Loucy (cell line): ENCODE data around the gene FNDC3A.

Experiments
- H2AFZ ChIP-seq: fragments of 200-600 bp; sonication (generic); 2 replicates; pipeline ENCODE4 v1.6.0; 2016; ENCODE audit warnings: antibody characterized with exemption, mild to moderate bottlenecking, low read length, moderate library complexity
- H3F3A ChIP-seq: fragments of 200-600 bp; 2 replicates; pipeline ENCODE4 v1.6.0; 2016; ENCODE audit warnings: antibody characterized with exemption, low read depth, mild to moderate bottlenecking
- H3K27me3 ChIP-seq: fragments of 200-600 bp; sonication (generic); 2 replicates; pipeline ENCODE4 v1.6.1; 2014; ENCODE audit warnings: low read length, mild to moderate bottlenecking; ENCODE audit not compliant: insufficient read depth, poor library complexity, severe bottlenecking
- H3K36me3 ChIP-seq: fragments of 200-600 bp; sonication (generic); 2 replicates; pipeline ENCODE4 v1.6.1; 2016; ENCODE audit warnings: low read length; ENCODE audit not compliant: insufficient read depth
- H3K4me1 ChIP-seq: fragments of 200-600 bp; sonication (generic); 2 replicates; pipeline ENCODE4 v1.5.1; 2014; ENCODE audit warnings: low read length, mild to moderate bottlenecking; ENCODE audit not compliant: insufficient read depth, poor library complexity, severe bottlenecking
- H3K4me2 ChIP-seq: fragments of 200-600 bp; sonication (generic); 2 replicates; pipeline ENCODE4 v1.6.0; 2014; ENCODE audit warnings: antibody characterized with exemption, low read length, low read depth, mild to moderate bottlenecking; ENCODE audit not compliant: poor library complexity, severe bottlenecking
- H3K4me3 ChIP-seq: fragments of 200-600 bp; sonication (generic); 2 replicates; pipeline ENCODE4 v1.5.1; 2014; ENCODE audit warnings: low read length, mild to moderate bottlenecking, mixed read lengths; ENCODE audit not compliant: poor library complexity, severe bottlenecking
- H3K79me2 ChIP-seq: fragments of 200-600 bp; sonication (generic); 2 replicates; pipeline ENCODE4 v1.6.1; 2014; ENCODE audit warnings: low read length; ENCODE audit not compliant: insufficient read depth
- H3K9ac ChIP-seq: fragments of 200-600 bp; sonication (generic); 2 replicates; pipeline ENCODE4 v1.6.0; 2014; ENCODE audit warnings: mild to moderate bottlenecking, low read depth, low read length, moderate library complexity; ENCODE audit not compliant: poor library complexity, severe bottlenecking
- H3K9me2 ChIP-seq: fragments of 200-600 bp; sonication (generic); replicated peaks from 2 replicates; pipeline ENCODE4 v1.6.1; 2016; ENCODE audit warnings: low read depth, low read length, mixed read lengths
- H3K9me3 ChIP-seq: fragments of 200-600 bp; sonication (generic); 2 replicates; pipeline ENCODE4 v1.6.1; 2014; ENCODE audit warnings: mild to moderate bottlenecking, antibody characterized with exemption, low read length, low read depth; ENCODE audit not compliant: insufficient read depth
- H4K20me1 ChIP-seq: fragments of 200-600 bp; sonication (generic); 2 replicates; pipeline ENCODE4 v1.6.0; 2014; ENCODE audit warnings: antibody characterized with exemption, low read length, mild to moderate bottlenecking; ENCODE audit not compliant: insufficient read depth, poor library complexity, severe bottlenecking
- EZH2phosphoT487 ChIP-seq: fragments of 200-600 bp; IDR thresholded peaks from 2 replicates; pipeline ENCODE4 v1.6.1; 2018; ENCODE audit warnings: antibody characterized with exemption, mild to moderate bottlenecking, moderate library complexity, borderline replicate concordance
- TF ChIP-seq, protein P1 (sequence below): fragments of 200-600 bp; sonication (generic); conservative IDR thresholded peaks from 2 replicates; pipeline ENCODE4 v1.5.1; 2014; ENCODE audit warnings: mild to moderate bottlenecking, antibody characterized with exemption, low read length

FNDC3A gene

DNA sequence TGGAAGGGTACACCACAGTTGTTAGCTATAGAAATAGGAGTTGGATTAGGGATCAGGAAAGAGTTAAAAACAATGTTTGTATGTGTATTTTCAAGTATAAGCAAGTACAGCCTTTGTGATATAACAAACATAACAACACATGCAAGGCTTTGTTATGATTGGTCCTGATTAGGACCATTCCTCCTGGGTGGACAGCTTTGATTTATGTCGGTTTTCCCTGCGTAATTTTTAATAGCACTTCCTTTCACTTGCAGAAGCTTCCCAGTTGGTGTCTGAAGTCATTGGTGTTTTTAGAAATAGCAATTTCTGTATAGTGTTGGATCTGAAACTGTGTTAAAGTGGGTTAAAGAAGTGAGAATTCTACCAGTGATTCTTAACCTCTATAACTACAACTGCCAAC is 10.0 kb downstream of the FNDC3A start:
- peak overlapping the region; percentile 3 for H3K4me2 ChIP-seq
- TF ChIP-seq, protein P1, sequence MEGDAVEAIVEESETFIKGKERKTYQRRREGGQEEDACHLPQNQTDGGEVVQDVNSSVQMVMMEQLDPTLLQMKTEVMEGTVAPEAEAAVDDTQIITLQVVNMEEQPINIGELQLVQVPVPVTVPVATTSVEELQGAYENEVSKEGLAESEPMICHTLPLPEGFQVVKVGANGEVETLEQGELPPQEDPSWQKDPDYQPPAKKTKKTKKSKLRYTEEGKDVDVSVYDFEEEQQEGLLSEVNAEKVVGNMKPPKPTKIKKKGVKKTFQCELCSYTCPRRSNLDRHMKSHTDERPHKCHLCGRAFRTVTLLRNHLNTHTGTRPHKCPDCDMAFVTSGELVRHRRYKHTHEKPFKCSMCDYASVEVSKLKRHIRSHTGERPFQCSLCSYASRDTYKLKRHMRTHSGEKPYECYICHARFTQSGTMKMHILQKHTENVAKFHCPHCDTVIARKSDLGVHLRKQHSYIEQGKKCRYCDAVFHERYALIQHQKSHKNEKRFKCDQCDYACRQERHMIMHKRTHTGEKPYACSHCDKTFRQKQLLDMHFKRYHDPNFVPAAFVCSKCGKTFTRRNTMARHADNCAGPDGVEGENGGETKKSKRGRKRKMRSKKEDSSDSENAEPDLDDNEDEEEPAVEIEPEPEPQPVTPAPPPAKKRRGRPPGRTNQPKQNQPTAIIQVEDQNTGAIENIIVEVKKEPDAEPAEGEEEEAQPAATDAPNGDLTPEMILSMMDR, result no peak
- no peak for TF ChIP-seq EZH2phosphoT487
- H3K9me2 ChIP-seq, result no peaks in the 10 kb centered on the region
- no peak overlapping the region for H2AFZ ChIP-seq
- peaks cover 64% of the 10 kb centered on the region for H3K79me2 ChIP-seq
- no peak overlapping the region for H3K9ac ChIP-seq
- H3K36me3 ChIP-seq, result no peaks in the 10 kb centered on the region
- no peaks in the 10 kb centered on the region for H3F3A ChIP-seq
- H3K27me3 ChIP-seq, result no peaks in the 10 kb centered on the region
- H4K20me1 ChIP-seq, result peaks cover 12% of the 10 kb centered on the region
- peaks cover 3% of the 10 kb centered on the region; the same call in 1 of the 2 replicates for H3K9me3 ChIP-seq
- no peak overlapping the region for H3K4me3 ChIP-seq
- H3K4me1 ChIP-seq, result peaks cover 21% of the 10 kb centered on the region

DNA sequence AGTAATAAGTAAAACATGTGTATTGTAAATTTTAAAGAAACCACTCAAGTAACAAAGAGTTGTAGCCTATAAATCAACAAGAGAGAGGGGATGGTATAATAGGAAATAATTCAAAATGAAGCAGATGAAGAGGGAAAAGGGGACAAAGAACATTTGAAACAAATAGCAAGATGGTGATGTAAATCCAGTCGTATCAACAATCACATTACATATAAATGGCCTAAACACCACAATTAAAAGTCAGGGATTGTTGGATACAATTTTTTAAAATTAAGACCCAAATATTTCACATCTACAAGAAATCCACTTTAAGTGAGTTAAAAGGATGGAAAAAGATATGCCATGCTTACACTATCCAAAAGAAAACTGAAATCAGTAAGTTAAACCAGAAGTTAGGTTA is 15.2 kb downstream of the FNDC3A start:
- Histone ChIP-seq H3K9me3 (peaks cover 8% of the 10 kb centered on the region; the same call in 1 of the 2 replicates), H3K4me1 (peaks cover 3% of the 10 kb centered on the region), H3F3A (no peaks in the 10 kb centered on the region), H3K9ac (no peak overlapping the region), H3K4me3 (no peak overlapping the region), H4K20me1 (no peaks in the 10 kb centered on the region), H3K79me2 (peaks cover 25% of the 10 kb centered on the region), H3K9me2 (no peaks in the 10 kb centered on the region), H3K36me3 (no peaks in the 10 kb centered on the region), H3K4me2 (no peak overlapping the region), H2AFZ (no peak overlapping the region), H3K27me3 (no peaks in the 10 kb centered on the region)
- TF ChIP-seq, protein P1, result no peak
- no peak for TF ChIP-seq EZH2phosphoT487

DNA sequence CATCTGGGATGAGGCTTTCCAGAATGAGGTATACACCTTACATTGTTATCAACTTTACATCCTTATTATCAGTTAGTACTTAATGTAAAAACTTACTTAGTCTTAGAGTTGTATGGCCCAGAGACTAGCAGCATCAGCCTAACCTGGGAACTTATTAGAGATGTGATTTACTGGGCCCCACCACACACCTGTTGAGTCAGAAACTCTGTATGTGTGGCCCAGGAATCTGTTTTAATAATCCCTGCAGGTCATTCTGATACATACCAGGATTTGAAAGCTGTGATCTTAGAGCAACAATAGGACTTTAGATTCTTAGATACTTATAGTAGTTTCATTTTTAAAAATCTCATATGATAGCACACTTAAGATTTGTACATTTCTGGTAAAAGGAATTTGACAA is 17.4 kb downstream of the FNDC3A start:
- Histone ChIP-seq H4K20me1 (no peaks in the 10 kb centered on the region), H3K9me3 (peaks cover 8% of the 10 kb centered on the region; the same call in 1 of the 2 replicates), H3K9me2 (no peaks in the 10 kb centered on the region), H3K4me1 (no peaks in the 10 kb centered on the region), H2AFZ (no peak overlapping the region), H3K79me2 (peaks cover 16% of the 10 kb centered on the region; the same call in 1 of the 2 replicates), H3K4me2 (no peak overlapping the region), H3K9ac (no peak overlapping the region), H3F3A (no peaks in the 10 kb centered on the region), H3K4me3 (no peak overlapping the region), H3K36me3 (no peaks in the 10 kb centered on the region), H3K27me3 (no peaks in the 10 kb centered on the region)
- TF ChIP-seq EZH2phosphoT487, result no peak
- TF ChIP-seq, protein P1, result no peak
